K562 (cell line): Measurements from ENCODE around the gene NUB1. TPM values are rescaled to one million over a fixed set of nuclear protein-coding genes. Genes with fewer than 3 reads are reported as not detected.

Experiments
- BRF1 ChIP-seq: IDR thresholded peaks from 3 replicates; pipeline ENCODE4 v1.6.1; 2011; ENCODE audit warnings: borderline replicate concordance, mild to moderate bottlenecking; ENCODE audit not compliant: insufficient read length; ENCODE audit errors: extremely low read depth
- CHCHD3 ChIP-seq: fragments of 250-450 bp; sonication (Bioruptor Pico); IDR thresholded peaks from 2 replicates; pipeline ENCODE4 v2.1.2; 2022; ENCODE audit warnings: mild to moderate bottlenecking
- CREM ChIP-seq: IDR thresholded peaks from 2 replicates; pipeline ENCODE4 v1.6.1; 2014; ENCODE audit warnings: antibody characterized with exemption, low read depth
- FOXJ3 ChIP-seq: sonication (generic); formaldehyde crosslinking; IDR thresholded peaks from 2 replicates; pipeline ENCODE4 v1.4.0; 2020; ENCODE audit warnings: mild to moderate bottlenecking, missing genetic modification reagents
- FOXK2 ChIP-seq, 2 experiments: fragments of 450-650 bp; IDR thresholded peaks in 1 of 2; conservative IDR thresholded peaks in 1 of 2; 2 replicates each; pipeline ENCODE4 v1.6.1; 2016; ENCODE audit warnings: low read depth in 2 of 2, mild to moderate bottlenecking in 1 of 2
- GABPA ChIP-seq: fragments of 200-800 bp; sonication (Bioruptor generic); conservative IDR thresholded peaks from 2 replicates; pipeline ENCODE4 v1.6.1; 2016; ENCODE audit warnings: low read depth, missing genetic modification characterization, missing compliant biosample characterization
- SMAD1 ChIP-seq: fragments of 150-350 bp; IDR thresholded peaks from 2 replicates; pipeline ENCODE4 v1.6.1; 2014; ENCODE audit warnings: low read length, low read depth; ENCODE audit not compliant: partially characterized antibody
- SMARCA5 ChIP-seq: fragments of 450-650 bp; IDR thresholded peaks from 2 replicates; pipeline ENCODE4 v1.6.1; 2016
- SUPT5H ChIP-seq: fragments of 450-650 bp; IDR thresholded peaks from 2 replicates; pipeline ENCODE4 v1.6.1; 2016
- TFAM ChIP-seq: fragments of 250-450 bp; sonication (Bioruptor Pico); conservative IDR thresholded peaks from 2 replicates; pipeline ENCODE4 v1.5.0; 2021; ENCODE audit warnings: mild to moderate bottlenecking, moderate library complexity
- ZBTB7A ChIP-seq: IDR thresholded peaks from 2 replicates; pipeline ENCODE4 v1.6.1; 2011; ENCODE audit warnings: low read depth, mild to moderate bottlenecking, low read length, moderate library complexity, borderline replicate concordance; ENCODE audit not compliant: control insufficient read depth
- ZNF316 ChIP-seq: fragments of 450-650 bp; IDR thresholded peaks from 2 replicates; pipeline ENCODE4 v1.6.1; 2016
- ZNF695 ChIP-seq: fragments of 450-650 bp; formaldehyde crosslinking; IDR thresholded peaks from 2 replicates; pipeline ENCODE4 v1.4.0; 2020; ENCODE audit warnings: mild to moderate bottlenecking, moderate library complexity
- polyA plus RNA-seq, 8 experiments: library from polyadenylated mRNA; depleted of rRNA in 4 of 8; stranded (reverse) in 5 of 8; unstranded in 3 of 8; fragments of >200 nt; fragmentation: Nextera tagmentation in 2 of 8; fragmentation: Illumina TruSeq in 1 of 8; extraction: Ambion mirVana in 2 of 8; extraction: Trizol in 1 of 8; gene quantifications; 2 replicates each; pipeline versions ENCODE4 v1.2.1 to v1.2.3, GENCODE V29; 2011 to 2014; ENCODE audit warnings: inconsistent platforms in 1 of 8, missing spikeins in 1 of 8
- total RNA-seq, 7 experiments: library from RNA; depleted of rRNA in 6 of 7; stranded (reverse); fragments of >200 nt in 6 of 7; fragmentation: Illumina TruSeq in 2 of 7; extraction: Trizol in 2 of 7; gene quantifications; 2 replicates each; pipeline versions ENCODE4 v1.2.1 to v1.2.3, GENCODE V29; 2011 to 2021; ENCODE audit warnings: low replicate concordance in 1 of 7
- TF ChIP-seq, protein P1 (sequence below): fragments of 250-450 bp; sonication (Bioruptor Pico); IDR thresholded peaks from 2 replicates; pipeline ENCODE4 v1.4.0; 2020; ENCODE audit warnings: mild to moderate bottlenecking, moderate library complexity, borderline replicate concordance
- TF ChIP-seq, protein P2 (sequence below): sonication (generic); formaldehyde crosslinking; IDR thresholded peaks from 2 replicates; pipeline ENCODE4 v1.8.0; 2022; ENCODE audit warnings: mild to moderate bottlenecking, missing genetic modification reagents
- TF ChIP-seq, protein P3 (sequence below): fragments of 450-650 bp; formaldehyde crosslinking; IDR thresholded peaks from 2 replicates; pipeline ENCODE4 v1.4.0; 2020; ENCODE audit warnings: mild to moderate bottlenecking
- TF ChIP-seq, protein P4 (sequence below): sonication (generic); formaldehyde crosslinking; IDR thresholded peaks from 2 replicates; pipeline ENCODE4 v1.8.1; 2023; ENCODE audit warnings: mild to moderate bottlenecking, missing genetic modification reagents
- TF ChIP-seq, protein P5 (sequence below): sonication (generic); formaldehyde crosslinking; IDR thresholded peaks from 2 replicates; pipeline ENCODE4 v1.8.0; 2022; ENCODE audit warnings: mild to moderate bottlenecking, missing genetic modification reagents
- TF ChIP-seq, protein P6 (sequence below), 2 experiments: IDR thresholded peaks; 2 replicates each; pipeline ENCODE4 v1.6.1; 2012; ENCODE audit warnings: improper control_type of control experiment in 2 of 2, low read depth in 2 of 2, low read length in 2 of 2, borderline replicate concordance in 1 of 2

Gene NUB1
- total and polyA plus RNA-seq, 9 of the 15 experiments (the other 6 are each of a cell fraction or from before 2014, with no cell fraction given) = 43.2 to 159 (median 85.2) TPM

DNA sequence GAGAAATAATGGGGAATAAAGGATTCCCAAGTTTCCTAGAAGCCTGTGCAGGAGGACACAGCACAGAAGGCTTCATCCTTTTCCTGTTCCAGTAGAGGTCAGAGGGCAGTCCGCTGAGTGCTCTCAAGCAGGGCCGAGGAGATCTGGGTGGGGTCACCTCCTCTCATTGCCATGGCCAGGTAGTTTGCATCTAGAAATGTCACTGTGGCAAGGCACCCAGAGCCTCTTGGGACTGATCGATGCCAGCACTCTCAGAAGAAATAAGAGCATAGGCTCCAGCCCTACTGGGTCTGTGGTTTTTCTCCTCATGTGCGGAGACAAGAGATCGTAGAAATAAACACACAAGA, 7.9 kb downstream of the NUB1 start (continued):
- TF ChIP-seq, protein P1, sequence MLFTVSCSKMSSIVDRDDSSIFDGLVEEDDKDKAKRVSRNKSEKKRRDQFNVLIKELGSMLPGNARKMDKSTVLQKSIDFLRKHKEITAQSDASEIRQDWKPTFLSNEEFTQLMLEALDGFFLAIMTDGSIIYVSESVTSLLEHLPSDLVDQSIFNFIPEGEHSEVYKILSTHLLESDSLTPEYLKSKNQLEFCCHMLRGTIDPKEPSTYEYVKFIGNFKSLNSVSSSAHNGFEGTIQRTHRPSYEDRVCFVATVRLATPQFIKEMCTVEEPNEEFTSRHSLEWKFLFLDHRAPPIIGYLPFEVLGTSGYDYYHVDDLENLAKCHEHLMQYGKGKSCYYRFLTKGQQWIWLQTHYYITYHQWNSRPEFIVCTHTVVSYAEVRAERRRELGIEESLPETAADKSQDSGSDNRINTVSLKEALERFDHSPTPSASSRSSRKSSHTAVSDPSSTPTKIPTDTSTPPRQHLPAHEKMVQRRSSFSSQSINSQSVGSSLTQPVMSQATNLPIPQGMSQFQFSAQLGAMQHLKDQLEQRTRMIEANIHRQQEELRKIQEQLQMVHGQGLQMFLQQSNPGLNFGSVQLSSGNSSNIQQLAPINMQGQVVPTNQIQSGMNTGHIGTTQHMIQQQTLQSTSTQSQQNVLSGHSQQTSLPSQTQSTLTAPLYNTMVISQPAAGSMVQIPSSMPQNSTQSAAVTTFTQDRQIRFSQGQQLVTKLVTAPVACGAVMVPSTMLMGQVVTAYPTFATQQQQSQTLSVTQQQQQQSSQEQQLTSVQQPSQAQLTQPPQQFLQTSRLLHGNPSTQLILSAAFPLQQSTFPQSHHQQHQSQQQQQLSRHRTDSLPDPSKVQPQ = no peak
- TF ChIP-seq ZNF316 = no peak
- TF ChIP-seq ZNF695 = no peak
- TF ChIP-seq ZBTB7A = no peak
- no peak for TF ChIP-seq SMARCA5
- TF ChIP-seq SUPT5H = no peak
- TF ChIP-seq CREM = no peak
- TF ChIP-seq, protein P2, sequence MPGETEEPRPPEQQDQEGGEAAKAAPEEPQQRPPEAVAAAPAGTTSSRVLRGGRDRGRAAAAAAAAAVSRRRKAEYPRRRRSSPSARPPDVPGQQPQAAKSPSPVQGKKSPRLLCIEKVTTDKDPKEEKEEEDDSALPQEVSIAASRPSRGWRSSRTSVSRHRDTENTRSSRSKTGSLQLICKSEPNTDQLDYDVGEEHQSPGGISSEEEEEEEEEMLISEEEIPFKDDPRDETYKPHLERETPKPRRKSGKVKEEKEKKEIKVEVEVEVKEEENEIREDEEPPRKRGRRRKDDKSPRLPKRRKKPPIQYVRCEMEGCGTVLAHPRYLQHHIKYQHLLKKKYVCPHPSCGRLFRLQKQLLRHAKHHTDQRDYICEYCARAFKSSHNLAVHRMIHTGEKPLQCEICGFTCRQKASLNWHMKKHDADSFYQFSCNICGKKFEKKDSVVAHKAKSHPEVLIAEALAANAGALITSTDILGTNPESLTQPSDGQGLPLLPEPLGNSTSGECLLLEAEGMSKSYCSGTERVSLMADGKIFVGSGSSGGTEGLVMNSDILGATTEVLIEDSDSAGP (CRISPR knock-in tag) = no peak
- TF ChIP-seq, protein P3, sequence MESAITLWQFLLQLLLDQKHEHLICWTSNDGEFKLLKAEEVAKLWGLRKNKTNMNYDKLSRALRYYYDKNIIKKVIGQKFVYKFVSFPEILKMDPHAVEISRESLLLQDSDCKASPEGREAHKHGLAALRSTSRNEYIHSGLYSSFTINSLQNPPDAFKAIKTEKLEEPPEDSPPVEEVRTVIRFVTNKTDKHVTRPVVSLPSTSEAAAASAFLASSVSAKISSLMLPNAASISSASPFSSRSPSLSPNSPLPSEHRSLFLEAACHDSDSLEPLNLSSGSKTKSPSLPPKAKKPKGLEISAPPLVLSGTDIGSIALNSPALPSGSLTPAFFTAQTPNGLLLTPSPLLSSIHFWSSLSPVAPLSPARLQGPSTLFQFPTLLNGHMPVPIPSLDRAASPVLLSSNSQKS (CRISPR knock-in tag) = no peak
- TF ChIP-seq GABPA (tag) = no peak
- TF ChIP-seq TFAM (CRISPR knock-in tag) = no peak
- TF ChIP-seq, protein P4, sequence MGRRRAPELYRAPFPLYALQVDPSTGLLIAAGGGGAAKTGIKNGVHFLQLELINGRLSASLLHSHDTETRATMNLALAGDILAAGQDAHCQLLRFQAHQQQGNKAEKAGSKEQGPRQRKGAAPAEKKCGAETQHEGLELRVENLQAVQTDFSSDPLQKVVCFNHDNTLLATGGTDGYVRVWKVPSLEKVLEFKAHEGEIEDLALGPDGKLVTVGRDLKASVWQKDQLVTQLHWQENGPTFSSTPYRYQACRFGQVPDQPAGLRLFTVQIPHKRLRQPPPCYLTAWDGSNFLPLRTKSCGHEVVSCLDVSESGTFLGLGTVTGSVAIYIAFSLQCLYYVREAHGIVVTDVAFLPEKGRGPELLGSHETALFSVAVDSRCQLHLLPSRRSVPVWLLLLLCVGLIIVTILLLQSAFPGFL = no peak
- TF ChIP-seq FOXK2 (conservative IDR thresholded peaks at IDR 0.05 in 1 of 2, IDR thresholded peaks at IDR 0.05 in 1 of 2; ENCODE audit: low read depth in 2 of 2) = no peak
- no peak for TF ChIP-seq FOXJ3 (CRISPR knock-in tag)
- no peak for TF ChIP-seq CHCHD3 (CRISPR knock-in tag)
- TF ChIP-seq, protein P5, sequence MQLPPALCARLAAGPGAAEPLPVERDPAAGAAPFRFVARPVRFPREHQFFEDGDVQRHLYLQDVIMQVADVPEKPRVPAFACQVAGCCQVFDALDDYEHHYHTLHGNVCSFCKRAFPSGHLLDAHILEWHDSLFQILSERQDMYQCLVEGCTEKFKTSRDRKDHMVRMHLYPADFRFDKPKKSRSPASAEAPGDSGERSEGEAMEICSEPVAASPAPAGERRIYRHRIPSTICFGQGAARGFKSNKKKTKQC (CRISPR knock-in tag) = no peak
- TF ChIP-seq, protein P6, sequence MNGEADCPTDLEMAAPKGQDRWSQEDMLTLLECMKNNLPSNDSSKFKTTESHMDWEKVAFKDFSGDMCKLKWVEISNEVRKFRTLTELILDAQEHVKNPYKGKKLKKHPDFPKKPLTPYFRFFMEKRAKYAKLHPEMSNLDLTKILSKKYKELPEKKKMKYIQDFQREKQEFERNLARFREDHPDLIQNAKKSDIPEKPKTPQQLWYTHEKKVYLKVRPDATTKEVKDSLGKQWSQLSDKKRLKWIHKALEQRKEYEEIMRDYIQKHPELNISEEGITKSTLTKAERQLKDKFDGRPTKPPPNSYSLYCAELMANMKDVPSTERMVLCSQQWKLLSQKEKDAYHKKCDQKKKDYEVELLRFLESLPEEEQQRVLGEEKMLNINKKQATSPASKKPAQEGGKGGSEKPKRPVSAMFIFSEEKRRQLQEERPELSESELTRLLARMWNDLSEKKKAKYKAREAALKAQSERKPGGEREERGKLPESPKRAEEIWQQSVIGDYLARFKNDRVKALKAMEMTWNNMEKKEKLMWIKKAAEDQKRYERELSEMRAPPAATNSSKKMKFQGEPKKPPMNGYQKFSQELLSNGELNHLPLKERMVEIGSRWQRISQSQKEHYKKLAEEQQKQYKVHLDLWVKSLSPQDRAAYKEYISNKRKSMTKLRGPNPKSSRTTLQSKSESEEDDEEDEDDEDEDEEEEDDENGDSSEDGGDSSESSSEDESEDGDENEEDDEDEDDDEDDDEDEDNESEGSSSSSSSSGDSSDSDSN (IDR thresholded peaks at IDR 0.05; ENCODE audit: borderline replicate concordance in 1 of 2, low read depth in 2 of 2, low read length in 2 of 2) = 0 out of 4 replicates have a peak, but pooled peaks of 1 of the 2 experiments have one; percentile 23
- TF ChIP-seq BRF1 = no peak
- TF ChIP-seq SMAD1 = peak; percentile 31
